ENCODE results near the gene DOK3. TPM values are rescaled to one million over a fixed set of nuclear protein-coding genes. Genes with fewer than 3 reads are reported as not detected.

The DOK3 gene
- total RNA-seq, 1 donor, result 38.6 TPM

- H3K4me1 ChIP-seq (ENCODE audit: insufficient read depth, low read length), result peaks cover 55% of the 10 kb centered on the region
- H3K4me3 ChIP-seq (ENCODE audit: low read length), result peak overlapping the region; percentile 79
- no peaks in the 10 kb centered on the region for H3K9me3 ChIP-seq (ENCODE audit: low read depth, low read length)
Observed at GRCh38 chr5:177510567-177511053, 984 bp upstream of the DOK3 start.

GRCh38 chr5:177509991-177510566 lies 453 bp upstream of the DOK3 start:
- no peaks in the 10 kb centered on the region for H3K9me3 ChIP-seq (ENCODE audit: low read depth, low read length)
- no peaks in the 10 kb centered on the region for H3K27me3 ChIP-seq (ENCODE audit: insufficient read depth, low read length)
- H3K4me1 ChIP-seq (ENCODE audit: insufficient read depth, low read length), result peaks cover 50% of the 10 kb centered on the region
- H3K4me3 ChIP-seq (ENCODE audit: low read length), result peak overlapping the region; percentile 79

More at GRCh38 chr5:177510567-177511053, 984 bp upstream of the DOK3 start:
- H3K27me3 ChIP-seq (ENCODE audit: insufficient read depth, low read length), result no peaks in the 10 kb centered on the region

DNA sequence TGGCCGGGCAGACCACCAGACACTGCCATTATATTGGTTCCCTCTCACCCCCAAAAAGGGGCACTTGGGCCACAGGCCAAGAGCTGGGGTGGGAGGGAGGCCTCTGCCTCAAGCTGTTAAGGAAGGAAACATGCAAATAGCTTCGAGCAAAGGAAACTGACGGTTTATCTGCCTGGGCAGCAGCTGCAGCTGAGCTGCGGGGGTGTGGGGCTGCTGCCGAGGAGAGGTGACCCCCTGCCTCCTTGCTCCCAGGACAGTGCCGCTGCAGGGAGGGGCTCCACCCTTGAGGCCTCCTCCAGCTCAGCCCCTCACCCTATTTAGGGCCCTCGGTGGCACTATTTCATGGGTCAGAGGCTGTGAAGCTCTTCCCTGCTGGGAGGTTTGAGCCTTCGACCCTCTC lies 789 bp downstream of the DOK3 start:
- Histone ChIP-seq H3K9me3 (ENCODE audit: low read depth, low read length) (no peaks in the 10 kb centered on the region), H3K4me1 (ENCODE audit: insufficient read depth, low read length) (peaks cover 50% of the 10 kb centered on the region), H3K4me3 (ENCODE audit: low read length) (peak overlapping the region; percentile 79), H3K27me3 (ENCODE audit: insufficient read depth, low read length) (no peaks in the 10 kb centered on the region)

GRCh38 chr5:177508221-177508611 lies 1.4 kb downstream of the DOK3 start:
- Histone ChIP-seq H3K9me3 (ENCODE audit: low read depth, low read length) (no peaks in the 10 kb centered on the region), H3K27me3 (ENCODE audit: insufficient read depth, low read length) (no peaks in the 10 kb centered on the region), H3K4me1 (ENCODE audit: insufficient read depth, low read length) (peaks cover 56% of the 10 kb centered on the region), H3K4me3 (ENCODE audit: low read length) (peak overlapping the region; percentile 79)

DNA sequence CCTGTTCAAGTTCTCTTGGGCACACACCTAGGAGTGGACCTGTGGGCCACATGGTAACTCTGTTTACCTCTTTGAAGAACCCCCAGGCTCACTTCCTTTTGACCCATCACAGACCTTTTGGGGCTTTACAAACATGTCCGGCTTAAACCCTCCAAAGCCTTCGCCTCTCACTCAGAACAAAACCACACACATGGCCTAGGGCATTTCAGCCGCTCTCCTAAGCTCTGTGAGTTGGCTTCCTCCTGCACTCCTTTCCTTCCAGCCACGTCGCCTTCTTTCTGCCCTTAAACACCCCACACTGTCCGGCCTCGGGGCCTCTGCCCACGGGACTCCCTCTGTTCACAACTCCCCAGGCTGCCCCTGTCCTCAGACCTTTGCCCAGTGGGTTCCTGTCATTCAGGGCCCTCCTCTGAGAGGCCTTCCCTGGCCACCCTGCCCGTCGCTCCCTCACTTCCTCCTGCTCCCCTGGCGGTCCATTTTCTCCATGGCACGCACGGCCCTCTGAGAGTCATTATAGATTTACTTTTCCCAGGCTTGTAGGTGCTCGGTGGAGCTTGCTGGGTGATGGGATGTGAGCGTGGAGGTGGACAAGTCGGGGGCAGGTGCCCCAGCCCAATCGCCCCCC lies 1.9 kb downstream of the DOK3 start:
- peaks cover 61% of the 10 kb centered on the region for H3K4me1 ChIP-seq (ENCODE audit: insufficient read depth, low read length)
- H3K4me3 ChIP-seq (ENCODE audit: low read length), result peak overlapping the region; percentile 79
- no peaks in the 10 kb centered on the region for H3K9me3 ChIP-seq (ENCODE audit: low read depth, low read length)
- H3K27me3 ChIP-seq (ENCODE audit: insufficient read depth, low read length), result no peaks in the 10 kb centered on the region

DNA sequence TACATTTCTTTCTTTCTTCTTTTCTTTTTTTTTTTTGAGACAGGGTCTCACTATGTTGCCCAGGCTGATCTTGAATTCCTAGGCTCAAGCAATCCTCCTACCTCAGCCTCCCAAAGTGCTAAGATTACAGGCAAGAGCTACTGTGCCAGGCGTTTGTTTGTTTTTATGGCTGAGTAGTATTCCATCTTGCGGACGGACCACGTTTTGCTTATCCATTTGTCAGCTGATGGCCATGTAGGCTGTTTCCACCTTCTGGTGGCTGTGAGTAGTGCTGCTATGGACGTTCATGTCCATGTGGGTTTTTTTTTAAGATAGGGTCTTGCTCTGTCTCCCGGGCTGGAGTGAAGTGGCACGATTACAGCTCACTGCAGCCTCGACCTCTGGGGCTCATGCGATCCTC lies 2.5 kb downstream of the DOK3 start:
- H3K4me1 ChIP-seq (ENCODE audit: insufficient read depth, low read length), result peaks cover 67% of the 10 kb centered on the region
- no peaks in the 10 kb centered on the region for H3K9me3 ChIP-seq (ENCODE audit: low read depth, low read length)
- H3K27me3 ChIP-seq (ENCODE audit: insufficient read depth, low read length), result no peaks in the 10 kb centered on the region
- peak overlapping the region; percentile 79 for H3K4me3 ChIP-seq (ENCODE audit: low read length)

- H3K9me3 ChIP-seq (ENCODE audit: low read depth, low read length), result no peaks in the 10 kb centered on the region
- H3K4me3 ChIP-seq (ENCODE audit: low read length), result no peak overlapping the region
- H3K4me1 ChIP-seq (ENCODE audit: insufficient read depth, low read length), result peaks cover 64% of the 10 kb centered on the region
- no peaks in the 10 kb centered on the region for H3K27me3 ChIP-seq (ENCODE audit: insufficient read depth, low read length)
Observed at GRCh38 chr5:177505075-177505474, 4.6 kb downstream of the DOK3 start.

DNA sequence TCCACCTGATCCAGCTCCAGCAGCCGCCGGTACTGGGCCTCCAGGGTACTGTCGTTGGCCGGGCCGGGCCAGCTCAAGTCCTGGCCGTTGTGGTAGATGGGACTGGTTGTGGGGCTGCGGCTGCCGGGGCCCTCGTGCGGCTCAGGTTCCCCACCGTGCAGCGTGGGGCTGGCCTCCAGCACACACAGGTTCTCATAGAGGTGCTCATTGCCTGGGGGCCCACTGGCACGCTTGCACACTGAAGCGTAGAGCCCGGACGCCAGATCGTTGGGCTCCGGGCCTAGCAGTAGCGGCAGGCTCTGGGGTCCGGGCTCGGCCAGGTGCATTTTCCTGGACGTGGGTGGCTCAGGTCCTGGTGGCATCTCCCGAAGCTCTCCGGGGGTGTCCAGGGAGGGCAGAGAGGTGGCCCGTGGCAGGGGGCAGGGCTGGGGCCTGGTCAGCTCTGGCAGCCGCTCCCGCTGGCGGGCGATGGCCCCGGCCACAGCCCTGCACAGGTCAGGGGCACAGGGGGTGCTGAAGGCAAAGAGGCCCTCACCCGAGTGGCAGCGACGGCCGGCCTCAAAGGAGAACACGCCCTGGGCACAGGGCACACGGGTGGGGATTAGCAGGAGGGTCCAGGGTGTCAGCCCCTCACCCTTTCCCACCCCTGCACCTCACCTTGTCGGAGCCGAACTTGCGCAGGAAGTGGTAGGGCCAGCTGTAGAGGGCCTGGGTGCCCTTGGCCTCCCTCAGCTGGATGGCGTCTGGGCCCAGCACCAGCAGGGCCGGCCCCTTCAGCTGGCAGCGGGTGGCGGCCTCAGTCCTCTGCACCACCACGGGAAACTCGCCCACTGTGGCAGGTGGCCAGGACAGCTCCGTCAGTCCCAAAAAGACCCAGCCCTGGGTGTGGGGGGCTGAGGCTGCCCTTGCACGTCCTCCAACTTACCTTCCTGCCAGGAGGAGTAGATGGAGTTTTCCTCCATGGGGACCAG lies 5.3 kb downstream of the DOK3 start:
- H3K9me3 ChIP-seq (ENCODE audit: low read depth, low read length), result no peaks in the 10 kb centered on the region
- no peak overlapping the region for H3K4me3 ChIP-seq (ENCODE audit: low read length)
- H3K27me3 ChIP-seq (ENCODE audit: insufficient read depth, low read length), result no peaks in the 10 kb centered on the region
- peaks cover 60% of the 10 kb centered on the region for H3K4me1 ChIP-seq (ENCODE audit: insufficient read depth, low read length)

DNA sequence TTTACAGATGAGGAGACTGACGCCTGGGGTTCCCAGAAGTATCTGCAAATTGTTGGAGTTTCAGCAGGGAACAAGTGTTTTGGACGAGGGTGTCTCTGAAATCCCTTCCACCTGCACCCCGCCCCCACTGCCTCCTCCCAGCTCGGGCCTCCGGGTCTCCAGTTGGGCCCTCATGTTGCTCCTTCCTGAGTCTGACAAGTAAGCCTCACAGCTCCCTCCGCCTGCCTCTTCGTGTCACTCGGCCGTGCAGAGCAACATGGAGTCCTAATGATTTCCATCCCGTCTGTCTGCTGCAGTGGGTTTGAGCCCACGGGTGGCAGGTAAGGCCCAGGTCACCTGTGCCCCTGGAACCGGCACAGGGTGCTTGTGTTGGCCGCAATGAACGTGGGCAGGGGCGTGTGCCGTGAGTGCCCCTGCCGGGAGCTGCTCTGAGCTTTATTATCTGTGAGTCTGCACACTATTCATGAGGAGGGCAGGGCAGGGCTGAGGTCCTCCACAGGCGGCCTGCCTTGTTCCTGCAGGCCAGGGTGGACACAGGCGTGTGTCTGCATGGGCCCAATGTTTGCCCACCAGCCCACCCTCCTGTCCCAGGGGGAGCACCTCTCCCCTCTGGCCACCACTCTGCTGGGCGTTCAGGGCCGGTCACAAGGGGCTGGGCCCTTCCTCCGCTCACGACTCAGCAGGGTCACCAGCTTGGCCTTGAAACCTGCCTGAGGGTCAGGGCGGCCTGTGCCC lies 6.1 kb downstream of the DOK3 start:
- H3K4me3 ChIP-seq (ENCODE audit: low read length), result no peak overlapping the region
- H3K4me1 ChIP-seq (ENCODE audit: insufficient read depth, low read length), result peaks cover 59% of the 10 kb centered on the region

GRCh38 chr5:177502886-177503285 lies 6.7 kb downstream of the DOK3 start:
- H3K27me3 ChIP-seq (ENCODE audit: insufficient read depth, low read length), result no peaks in the 10 kb centered on the region
- peaks cover 59% of the 10 kb centered on the region for H3K4me1 ChIP-seq (ENCODE audit: insufficient read depth, low read length)
- H3K9me3 ChIP-seq (ENCODE audit: low read depth, low read length), result no peaks in the 10 kb centered on the region

More for the DNA sequence above, 6.1 kb downstream of the DOK3 start:
- H3K27me3 ChIP-seq (ENCODE audit: insufficient read depth, low read length), result no peaks in the 10 kb centered on the region
- no peaks in the 10 kb centered on the region for H3K9me3 ChIP-seq (ENCODE audit: low read depth, low read length)

DNA sequence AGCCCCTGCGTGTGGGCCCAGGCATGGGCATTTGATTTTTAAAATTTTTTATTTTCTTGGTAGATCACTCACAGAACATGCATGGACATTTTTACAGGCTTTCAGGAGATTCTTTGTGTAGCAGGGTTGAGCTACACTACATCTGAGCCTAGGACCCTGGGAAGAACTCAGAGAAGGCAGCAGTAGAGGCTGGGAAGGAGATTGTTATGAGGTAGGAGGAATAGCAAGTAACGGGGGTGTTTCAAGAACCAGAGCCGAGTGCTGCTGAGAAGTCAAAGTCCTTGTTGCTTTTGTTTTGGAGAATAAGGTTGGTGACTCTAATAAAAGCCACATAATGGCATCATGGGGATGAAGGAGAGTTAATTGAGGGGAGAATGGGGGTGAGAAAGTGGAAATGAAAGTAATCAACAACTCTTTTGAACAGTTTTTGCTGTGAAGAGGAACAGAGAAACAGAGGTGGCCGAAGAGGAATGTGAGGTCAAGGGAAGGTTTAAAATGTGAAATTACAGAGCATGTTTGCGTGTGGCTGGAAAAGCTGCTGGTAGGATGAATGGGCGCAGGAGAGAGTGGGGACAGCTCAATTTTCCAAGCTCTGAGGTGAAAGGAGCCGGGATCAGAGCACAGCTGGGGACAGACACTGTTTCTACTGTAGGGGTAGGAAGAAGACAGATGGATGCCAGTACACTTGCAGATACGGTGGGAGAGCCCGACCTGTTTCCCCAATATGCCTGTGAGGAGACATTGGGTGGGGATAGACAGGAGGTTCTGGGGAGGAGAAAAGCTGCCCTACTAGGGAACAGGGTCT lies 7.5 kb downstream of the DOK3 start:
- Histone ChIP-seq H3K27me3 (ENCODE audit: insufficient read depth, low read length) (no peaks in the 10 kb centered on the region), H3K9me3 (ENCODE audit: low read depth, low read length) (no peaks in the 10 kb centered on the region), H3K4me3 (ENCODE audit: low read length) (no peak overlapping the region), H3K4me1 (ENCODE audit: insufficient read depth, low read length) (peaks cover 54% of the 10 kb centered on the region)

More at GRCh38 chr5:177502886-177503285, 6.7 kb downstream of the DOK3 start:
- no peak overlapping the region for H3K4me3 ChIP-seq (ENCODE audit: low read length)

GRCh38 chr5:177500685-177501522 lies 8.7 kb downstream of the DOK3 start:
- Histone ChIP-seq H3K4me1 (ENCODE audit: insufficient read depth, low read length) (peaks cover 58% of the 10 kb centered on the region), H3K9me3 (ENCODE audit: low read depth, low read length) (no peaks in the 10 kb centered on the region), H3K4me3 (ENCODE audit: low read length) (no peak overlapping the region), H3K27me3 (ENCODE audit: insufficient read depth, low read length) (no peaks in the 10 kb centered on the region)

DNA sequence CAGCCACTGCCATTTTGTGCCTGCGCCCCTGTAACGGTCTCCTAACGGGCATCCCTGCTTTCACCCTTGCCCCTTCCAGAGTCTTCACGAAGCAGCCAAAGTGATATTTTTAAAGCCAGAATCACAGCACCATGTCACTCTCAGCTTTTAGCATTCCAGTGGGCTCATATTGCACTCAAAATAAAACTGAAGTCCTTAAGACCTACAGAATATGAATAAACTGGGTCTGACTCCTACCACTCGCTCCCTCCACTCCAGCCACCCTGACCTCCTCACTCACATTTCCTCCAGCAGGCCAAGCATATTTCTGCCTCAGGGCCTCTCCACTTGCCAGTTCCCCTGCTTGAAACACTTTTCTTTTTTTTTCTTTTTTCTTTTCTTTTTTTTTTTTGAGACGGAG lies 9.8 kb downstream of the DOK3 start:
- H3K27me3 ChIP-seq (ENCODE audit: insufficient read depth, low read length), result no peaks in the 10 kb centered on the region
- no peak overlapping the region for H3K4me3 ChIP-seq (ENCODE audit: low read length)
- peaks cover 69% of the 10 kb centered on the region for H3K4me1 ChIP-seq (ENCODE audit: insufficient read depth, low read length)
- no peaks in the 10 kb centered on the region for H3K9me3 ChIP-seq (ENCODE audit: low read depth, low read length)
